IPS-NIHi11 (cell line): ENCODE measurements around the gene ARHGEF25.
"Not testable (repeated sequence)": the region's sequence is repeated elsewhere in the genome, so short reads cannot be mapped to it uniquely, and the experiment has no call there.

Source experiments
- DNase-seq: peaks from one replicate; pipeline ENCODE4 v3.0.0; 2012; ENCODE audit warnings: mixed read lengths, low spot score

Gene ARHGEF25

DNA sequence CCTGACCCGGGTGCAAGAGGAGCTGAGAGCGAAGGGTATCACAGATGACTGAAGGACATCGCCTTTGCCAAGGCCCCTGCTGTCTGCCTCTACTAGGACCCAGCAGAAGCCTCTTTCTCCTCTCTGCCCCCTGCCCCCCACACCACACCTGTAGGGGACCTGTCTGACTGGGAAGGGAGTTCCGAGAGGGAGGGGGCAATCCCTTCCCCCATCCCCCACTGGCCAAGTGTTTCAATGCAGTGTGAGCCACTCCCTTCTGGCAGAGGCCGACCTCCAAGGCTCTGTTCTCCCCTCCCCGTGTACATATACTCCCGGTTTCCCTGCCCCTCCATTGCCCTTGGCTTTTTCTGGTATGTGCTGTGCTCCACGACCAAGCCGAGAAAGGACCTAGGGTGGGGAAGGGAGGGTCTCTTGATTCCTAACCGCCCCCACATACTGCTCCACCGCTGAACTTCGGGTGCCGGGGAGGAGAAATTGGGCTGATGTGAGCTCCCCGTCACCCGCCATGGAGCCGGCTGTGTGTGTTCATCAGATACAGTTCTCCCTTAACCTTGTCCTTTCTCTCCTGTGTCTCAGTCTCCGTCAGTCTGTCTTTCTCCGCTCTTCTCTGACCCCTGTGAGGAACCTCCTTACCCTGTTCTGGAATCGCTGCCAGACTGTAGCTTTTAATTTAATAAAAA, 2.0 kb upstream of the ARHGEF25 start:
- peak; percentile 52 for DNase-seq

DNA sequence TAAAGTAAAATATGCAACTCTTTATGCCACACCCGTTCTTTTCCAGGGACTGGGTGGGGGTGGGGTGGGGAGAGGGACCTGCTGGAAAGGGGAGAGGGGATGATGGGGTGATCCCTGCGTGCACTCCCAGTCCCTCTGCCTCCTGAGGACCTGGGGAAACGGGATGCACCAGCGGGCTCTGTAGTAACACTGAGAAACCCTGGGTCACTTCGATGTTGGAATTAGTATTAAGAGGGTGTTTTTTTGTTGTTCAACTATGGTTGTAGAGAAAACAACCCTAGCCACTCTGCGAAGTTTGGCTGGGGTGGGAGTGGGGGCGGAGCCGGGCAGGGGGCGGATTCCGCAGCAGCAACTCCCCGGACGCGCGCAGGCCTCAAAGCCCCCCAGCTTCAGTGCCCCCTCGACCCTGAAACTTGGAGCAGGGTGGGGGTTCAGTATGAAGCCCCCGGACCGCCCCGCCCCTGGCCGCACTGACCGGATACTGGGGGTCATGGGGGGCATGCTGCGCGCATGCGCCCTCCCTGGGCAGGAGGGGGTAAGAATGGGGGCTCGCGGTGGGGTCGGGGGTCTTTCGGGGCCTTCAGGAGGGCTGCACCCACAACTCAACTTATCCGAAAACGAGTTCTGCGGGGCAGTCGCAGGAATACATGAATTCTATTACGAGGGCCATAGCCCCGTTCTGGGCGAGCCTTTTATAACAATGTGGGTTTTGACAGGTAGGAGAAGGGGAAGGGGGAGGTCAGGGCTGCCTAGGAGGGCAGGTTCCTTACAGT, 1.3 kb upstream of the ARHGEF25 start:
- no peak for DNase-seq

DNA sequence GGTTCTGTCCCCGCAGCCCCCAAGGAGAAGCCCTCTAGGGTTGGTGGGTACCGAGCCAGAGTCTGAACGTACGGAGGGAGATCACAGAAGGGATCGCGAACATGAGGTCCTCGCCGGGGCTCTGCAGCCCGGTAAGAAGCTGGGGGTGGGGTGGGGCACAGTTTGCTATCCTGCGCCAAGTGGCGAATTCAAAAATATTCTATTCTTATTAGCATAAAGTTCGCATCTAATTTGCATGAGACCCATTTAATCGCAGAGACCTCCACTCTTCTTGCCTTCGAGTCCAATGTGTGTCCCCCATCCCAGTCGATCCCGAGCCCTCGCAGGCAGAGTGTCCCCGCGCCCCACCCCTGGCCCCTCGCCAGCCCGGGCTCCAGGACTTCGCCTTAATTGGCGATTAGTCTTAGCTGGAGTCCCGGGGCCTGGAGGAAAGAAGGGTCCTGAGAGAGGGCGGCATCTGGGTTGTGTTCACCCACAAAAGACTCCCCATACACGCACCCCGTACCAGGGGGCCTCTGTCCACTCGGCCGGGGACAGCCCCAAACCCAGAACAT, 604 bp upstream of the ARHGEF25 start:
- DNase-seq, result peak; percentile 46

DNA sequence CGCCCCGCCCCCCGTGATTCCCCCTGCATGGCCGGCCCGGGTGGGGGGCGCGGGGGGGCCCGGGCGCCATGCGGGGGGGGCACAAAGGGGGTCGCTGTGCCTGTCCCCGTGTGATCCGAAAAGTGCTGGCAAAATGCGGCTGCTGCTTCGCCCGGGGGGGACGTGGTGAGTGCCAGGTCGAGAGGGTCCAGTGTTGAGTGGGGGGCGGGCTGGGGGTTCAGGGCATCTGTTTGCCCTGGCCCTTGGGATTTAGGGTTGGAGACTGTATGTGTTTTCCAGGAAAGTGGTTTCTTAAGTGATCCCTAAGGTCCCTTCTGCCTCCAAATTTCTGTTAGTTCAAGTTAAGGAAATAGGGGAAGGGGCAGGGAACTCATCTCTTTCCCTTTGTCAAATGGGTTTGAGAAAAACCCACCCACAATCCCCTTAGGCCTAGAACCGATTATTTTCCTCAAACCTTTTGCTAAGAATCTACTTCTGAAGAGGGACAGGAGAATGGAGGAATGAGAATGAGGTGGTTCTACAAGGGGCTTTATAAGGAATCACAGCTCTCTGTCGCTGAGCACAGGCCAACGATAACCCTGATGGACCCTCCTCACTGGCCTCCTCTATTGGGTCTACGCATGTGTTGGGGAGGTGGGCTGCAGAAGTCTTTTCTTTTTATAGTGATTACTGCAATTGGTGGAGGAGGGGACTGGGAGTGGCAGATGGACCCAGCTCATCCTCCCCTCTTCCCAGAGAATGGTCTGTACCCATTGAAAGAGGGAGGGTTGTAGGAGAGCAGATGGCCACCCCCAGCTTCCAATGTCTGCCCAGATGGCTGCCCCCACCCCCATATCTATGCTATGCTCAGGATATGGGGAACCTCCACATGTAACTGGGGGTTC, 834 bp downstream of the ARHGEF25 start:
- no peak for DNase-seq

DNA sequence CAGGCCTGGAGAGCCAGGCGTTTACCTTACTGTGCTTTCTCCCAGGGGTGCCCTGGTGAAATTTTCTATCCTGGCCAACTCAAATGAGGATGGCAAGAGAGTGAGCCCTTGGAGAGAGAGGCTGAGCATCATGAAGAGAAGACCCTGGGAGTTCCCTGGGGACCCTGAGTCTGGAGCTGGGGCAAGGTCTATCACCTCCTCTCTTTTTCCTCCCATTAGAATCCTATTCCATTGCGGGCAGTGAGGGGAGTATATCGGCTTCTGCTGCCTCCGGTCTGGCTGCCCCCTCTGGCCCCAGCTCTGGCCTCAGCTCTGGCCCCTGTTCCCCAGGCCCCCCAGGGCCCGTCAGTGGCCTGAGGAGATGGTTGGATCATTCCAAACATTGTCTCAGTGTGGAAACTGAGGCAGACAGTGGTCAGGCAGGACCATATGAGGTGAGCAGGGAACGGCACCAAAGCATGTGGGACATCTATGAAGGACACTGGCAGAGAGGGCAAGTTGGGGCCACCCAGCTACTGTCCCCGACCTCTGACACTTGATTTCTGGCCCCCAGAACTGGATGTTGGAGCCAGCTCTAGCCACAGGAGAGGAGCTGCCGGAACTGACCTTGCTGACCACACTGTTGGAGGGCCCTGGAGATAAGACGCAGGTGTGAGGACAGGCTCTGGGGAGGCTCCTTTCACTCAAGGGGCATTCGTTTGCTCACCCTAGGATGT, 1.6 kb downstream of the ARHGEF25 start:
- DNase-seq, result no peak

DNA sequence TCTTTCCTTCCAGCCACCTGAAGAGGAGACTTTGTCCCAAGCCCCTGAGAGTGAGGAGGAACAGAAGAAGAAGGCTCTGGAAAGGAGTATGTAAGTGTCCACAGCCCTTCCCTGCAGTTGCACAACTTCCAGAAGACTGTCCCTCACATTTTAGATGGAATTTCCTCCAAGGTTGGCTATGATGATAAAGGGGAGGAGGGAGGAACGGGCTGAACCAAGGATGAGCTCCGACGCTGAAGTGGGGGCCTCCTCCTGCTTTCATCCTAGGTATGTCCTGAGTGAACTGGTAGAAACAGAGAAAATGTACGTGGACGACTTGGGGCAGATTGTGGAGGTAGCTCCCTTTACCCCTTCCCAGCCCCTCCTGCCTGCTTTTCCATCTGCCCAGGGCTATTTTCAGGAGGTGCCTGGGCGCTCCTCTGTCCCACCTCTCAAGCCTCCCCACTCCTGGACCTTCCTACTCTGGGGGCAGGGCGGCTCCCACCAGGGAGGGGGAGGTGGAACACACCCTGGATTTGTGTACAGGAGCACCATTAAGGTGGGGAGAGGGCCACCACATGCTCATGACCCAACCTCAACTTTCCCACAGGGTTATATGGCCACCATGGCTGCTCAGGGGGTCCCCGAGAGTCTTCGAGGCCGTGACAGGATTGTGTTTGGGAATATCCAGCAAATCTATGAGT, 2.3 kb downstream of the ARHGEF25 start:
- DNase-seq, result no peak

DNA sequence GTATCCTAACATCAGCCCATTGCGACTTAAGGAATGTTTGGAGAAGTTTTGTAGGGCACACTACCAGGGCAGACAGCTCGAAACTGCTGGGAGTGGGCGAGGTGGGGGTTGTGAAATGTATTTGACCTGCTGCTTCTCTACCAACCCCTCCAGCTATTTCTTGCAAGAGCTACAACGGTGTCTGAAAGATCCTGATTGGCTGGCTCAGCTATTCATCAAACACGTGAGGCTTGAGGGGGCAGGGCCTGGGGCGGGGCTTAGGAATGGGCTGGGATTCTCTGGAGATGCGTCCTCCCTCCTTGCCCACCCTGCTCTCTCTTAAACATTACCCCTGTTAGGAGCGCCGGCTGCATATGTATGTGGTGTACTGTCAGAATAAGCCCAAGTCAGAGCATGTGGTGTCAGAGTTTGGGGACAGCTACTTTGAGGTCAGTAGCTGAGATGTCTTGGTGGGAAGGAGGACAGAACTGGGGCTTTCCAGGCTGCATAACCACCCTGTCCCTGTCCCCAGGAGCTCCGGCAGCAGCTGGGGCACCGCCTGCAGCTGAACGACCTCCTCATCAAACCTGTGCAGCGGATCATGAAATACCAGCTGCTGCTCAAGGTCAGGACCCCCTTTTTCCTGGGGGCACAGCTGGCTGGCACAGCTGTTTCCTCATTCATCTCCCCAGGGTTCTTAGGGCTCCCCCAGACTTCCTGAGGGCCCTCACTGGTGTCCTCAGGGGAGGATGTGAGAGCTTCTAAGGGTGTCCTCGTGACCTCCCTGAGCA, 3.1 kb downstream of the ARHGEF25 start:
- peak; percentile 83 for DNase-seq

DNA sequence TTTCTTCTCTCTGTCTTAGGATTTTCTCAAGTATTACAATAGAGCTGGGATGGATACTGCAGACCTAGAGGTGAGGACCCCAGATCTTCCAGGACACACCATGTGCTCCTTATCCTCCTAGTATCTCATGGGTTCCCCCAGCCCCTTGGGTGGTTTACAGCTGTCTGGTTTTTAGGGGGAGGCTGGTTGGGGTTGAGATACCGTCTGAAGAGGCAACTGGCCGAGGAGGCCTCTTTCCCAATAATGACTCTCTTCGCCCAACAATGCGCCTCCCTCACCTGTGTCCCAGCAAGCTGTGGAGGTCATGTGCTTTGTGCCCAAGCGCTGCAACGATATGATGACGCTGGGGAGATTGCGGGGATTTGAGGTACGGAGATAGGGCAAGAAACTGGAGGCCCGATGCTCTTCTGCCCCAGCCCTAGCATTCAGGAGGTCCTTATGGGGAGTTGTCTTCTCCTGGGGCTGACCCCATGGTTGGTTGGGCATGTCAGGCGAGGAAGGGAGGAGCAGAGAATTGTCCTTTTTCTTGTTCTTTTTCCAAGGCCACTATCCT, 3.8 kb downstream of the ARHGEF25 start:
- no peak for DNase-seq

DNA sequence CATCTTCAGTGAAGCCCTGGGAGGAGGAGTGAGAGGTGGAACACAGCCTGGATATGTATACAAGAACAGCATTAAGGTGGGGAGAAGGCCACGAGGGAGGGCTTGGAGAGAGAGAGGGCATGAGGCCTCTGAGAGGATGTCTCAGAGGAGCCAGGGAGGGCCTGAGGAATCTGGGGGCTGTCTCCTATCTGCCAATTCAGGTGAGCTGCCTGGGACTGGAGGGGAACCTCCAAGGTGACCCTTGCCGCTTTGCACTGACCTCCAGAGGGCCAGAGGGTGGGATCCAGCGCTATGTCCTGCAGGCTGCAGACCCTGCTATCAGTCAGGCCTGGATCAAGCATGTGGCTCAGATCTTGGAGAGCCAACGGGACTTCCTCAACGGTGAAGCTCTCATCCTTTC, 4.4 kb downstream of the ARHGEF25 start:
- DNase-seq, result no peak

DNA sequence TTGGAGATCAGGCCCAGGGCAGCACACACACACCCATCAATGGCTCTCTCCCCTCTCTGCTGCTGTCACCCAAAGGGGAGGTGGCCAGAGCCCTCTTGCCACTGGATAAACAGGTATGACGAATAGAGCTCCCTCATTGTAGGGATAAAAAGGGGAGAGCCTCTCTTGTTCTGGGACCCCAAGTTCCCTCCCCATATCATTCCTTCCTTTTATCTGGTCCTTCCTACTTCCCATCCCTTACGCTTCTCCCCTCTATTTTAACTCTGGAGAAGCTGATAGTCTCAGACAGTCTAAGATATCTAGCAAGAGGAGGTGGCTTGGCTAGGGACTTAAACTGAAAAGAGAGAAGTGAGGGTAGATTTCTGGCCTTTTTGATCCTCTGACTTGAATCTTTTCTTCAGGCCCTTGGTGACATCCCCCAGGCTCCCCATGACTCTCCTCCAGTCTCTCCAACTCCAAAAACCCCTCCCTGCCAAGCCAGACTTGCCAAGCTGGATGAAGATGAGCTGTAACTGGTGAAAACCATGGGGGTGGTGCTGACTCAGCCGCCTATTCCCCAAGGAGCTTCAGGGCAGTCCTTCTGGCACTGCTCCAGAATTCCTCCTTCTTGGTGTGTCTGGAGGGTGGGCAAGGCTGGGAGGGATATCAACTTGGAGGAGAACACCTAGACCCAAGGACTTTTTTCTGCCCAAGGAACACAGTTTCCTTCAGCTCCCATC, 5.3 kb downstream of the ARHGEF25 start:
- no peak for DNase-seq

DNA sequence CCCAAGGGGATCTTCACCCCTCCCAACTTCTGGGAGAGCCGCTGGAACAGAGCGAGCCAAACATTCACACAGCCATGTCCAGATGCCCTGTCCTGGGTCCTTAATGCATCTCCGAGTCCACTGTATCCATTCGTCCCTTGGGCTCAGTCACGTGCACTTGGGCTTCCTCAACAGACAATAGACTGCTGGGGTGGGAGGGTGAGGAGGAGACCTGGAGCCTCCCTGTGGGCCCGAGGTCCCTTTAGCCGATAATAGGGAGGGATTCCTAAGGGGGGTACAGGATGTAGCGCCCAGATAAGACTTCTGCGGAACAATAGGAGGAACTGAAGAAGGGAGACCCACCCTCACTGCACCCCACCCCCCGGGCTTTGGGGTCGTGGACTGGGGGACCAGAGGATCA, 6.7 kb downstream of the ARHGEF25 start:
- no peak for DNase-seq

DNA sequence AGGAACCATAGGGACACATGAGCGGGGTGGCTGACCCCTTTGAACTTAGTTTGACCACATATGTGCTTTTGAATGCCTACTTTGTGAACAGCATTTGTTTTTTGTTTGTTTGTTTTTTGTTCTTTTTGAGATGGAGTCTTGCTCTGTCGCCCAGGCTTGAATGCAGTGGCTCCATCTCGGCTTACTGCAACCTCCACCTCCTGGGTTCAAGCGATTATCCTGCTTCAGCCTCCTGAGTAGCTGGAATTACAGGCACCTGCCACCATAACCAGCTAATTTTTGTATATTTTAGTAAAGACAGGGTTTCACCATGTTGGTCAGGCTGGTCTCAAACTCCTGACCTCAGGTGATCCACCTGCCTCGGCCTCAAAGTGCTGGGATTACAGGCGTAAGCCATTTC, 7.2 kb downstream of the ARHGEF25 start:
- DNase-seq, result not testable (repeated sequence)

DNA sequence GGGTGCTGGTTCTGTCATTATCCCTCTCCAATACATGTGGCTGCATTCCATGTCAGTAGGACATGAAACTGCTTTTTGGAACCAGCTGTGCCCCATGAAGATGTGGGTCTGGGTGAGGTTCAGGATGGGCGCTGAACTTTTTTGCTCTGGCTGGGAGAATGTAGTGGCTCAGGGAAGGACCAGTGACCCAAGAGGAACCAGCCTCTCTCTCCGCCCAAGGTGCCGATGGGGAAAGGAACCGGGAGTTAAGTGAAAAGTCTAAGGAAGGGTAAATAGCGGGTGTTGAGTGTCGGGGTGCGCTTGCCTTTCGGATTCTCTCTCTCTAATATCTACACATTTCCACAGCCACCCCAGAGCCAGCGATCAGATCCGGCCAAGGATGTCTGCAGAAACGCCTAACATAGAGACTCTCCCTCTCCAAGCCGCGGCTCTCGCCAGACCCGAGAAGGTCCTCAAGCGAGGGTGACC, 7.8 kb downstream of the ARHGEF25 start:
- no peak for DNase-seq

DNA sequence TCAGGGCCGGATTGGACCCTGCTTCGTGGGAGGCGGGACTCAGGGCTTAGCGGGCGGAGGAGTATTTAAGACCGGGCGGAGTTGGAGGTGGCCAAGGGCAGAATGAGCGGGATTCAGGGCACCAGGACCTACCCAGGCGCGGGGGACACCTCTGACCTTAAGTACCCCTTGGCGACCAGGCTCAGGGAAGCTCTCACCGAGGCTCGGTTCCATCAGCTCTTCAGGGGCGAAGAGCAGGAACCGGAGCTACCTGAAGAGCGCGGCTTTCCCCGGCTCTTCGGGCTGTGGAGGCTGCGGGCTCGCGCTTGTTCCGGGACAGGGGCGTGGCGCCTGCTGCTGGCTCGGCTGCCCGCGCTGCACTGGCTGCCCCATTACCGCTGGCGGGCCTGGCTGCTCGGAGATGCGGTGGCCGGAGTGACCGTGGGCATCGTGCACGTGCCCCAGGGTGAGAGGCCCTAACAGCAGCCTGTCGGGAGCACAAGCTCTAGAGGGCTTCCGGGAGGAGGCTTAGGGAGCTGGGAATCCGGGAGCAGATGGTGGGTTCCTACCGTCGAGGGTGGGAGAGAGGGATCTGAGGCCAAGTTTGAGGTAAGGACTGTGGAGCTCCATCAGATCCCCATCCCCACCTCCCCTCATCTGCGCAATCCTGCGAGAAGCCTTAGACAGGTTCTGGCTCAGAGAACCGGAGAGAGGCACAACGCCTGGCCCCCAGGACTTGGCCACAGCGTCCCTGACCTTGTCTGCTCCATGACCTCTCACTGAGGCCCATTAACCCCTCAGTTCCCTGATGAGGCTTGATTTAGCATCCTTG, 8.4 kb downstream of the ARHGEF25 start:
- peak; percentile 65 for DNase-seq

DNA sequence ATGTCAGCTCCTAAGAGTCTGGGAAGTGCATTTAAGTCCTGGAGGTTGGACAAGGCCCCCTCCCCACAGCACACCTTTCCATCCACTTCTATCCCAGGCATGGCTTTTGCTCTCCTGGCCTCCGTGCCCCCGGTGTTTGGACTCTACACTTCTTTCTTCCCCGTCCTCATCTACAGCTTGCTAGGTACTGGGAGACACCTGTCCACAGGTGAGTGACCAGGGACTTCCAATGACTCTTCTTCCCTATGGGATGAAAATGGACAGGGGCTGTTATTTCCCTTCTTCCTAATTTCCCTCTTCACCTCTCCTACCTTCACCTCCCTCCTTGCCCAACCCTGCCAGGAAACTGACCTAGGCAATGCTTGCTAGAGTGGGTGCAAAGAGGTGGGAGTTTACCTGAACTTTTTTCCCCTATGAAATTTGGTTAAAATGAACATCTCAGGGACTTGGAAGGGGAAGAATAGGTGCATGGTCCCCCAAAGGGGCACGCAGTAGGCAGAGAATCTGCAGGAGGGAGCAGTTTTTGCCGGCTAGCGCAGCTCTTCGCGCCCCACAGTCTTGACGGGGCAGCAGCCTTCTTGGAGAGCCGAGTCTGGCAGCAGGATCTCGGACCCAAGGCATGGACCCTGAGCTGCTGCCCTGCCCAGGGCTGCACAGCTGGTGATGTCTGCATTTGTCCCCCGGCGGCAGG, 9.2 kb downstream of the ARHGEF25 start:
- no peak for DNase-seq

DNA sequence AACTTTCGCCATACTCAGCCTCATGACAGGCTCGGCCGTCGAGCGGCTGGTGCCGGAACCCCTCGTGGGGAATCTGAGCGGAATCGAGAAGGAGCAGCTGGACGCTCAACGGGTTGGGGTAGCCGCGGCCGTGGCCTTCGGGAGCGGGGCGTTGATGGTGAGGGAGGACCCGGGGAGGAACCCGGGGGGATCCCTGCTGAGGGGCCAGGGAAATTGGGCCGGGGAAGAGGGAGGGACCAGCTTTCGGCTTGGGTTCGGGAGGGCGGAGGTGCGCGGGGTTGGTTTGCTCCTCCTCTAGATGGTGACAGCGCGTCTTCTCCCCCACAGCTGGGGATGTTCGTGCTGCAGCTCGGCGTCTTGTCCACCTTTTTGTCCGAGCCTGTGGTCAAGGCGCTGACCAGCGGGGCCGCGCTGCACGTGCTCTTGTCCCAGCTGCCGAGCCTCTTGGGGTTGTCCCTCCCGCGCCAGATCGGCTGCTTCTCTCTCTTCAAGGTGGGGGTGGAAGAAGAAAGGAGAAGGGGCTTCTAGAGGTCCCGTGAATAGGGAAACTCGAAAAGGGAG, 9.8 kb downstream of the ARHGEF25 start:
- peak; percentile 61 for DNase-seq

DNA sequence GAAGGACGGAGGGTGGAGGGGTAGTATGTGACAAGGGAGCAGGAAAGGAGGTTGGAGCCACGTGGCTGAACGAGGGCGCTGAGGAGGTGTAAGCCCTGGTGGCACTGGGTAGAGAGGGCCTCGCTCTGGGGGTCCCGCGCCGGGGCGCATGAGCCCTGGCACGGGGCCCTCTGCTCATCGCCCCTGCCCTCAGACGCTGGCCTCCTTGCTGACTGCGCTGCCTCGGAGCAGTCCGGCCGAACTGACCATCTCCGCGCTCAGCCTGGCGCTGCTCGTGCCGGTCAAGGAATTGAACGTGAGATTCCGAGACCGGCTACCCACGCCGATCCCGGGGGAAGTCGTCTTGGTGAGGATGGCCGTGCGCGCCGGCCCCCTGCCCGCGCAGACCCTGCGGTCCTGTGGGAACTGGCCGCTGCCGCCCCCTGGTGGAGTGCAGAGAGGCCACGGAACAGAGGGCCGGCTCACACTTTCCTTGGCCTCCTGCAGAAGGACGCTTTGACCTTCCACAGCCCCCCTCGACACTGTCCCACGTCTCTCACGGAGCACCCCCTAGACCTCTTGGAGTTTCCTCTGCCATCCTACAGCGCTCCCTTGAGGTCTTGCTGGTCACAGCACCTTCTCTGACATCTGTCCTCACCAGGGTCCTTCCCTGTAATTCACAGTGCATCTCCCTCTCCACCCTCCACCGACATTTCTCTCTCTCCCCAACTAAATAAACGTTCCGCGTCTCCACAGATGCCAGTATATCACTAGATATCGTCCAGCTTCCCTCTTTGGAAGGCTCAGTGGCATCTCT, 10.5 kb downstream of the ARHGEF25 start:
- peak; percentile 91 for DNase-seq
